GM18867 (cell line): ENCODE data around the gene JTB.
"Not testable (repeated sequence)": the region's sequence is repeated elsewhere in the genome, so short reads cannot be mapped to it uniquely, and the experiment has no call there.

Experiments
- ATAC-seq: cut with Tn5 transposase; IDR thresholded peaks from one replicate; pipeline ENCODE4 v1.9.1; 2021; ENCODE audit warnings: mild to moderate bottlenecking, moderate library complexity; ENCODE audit not compliant: unreplicated experiment

Gene JTB

DNA sequence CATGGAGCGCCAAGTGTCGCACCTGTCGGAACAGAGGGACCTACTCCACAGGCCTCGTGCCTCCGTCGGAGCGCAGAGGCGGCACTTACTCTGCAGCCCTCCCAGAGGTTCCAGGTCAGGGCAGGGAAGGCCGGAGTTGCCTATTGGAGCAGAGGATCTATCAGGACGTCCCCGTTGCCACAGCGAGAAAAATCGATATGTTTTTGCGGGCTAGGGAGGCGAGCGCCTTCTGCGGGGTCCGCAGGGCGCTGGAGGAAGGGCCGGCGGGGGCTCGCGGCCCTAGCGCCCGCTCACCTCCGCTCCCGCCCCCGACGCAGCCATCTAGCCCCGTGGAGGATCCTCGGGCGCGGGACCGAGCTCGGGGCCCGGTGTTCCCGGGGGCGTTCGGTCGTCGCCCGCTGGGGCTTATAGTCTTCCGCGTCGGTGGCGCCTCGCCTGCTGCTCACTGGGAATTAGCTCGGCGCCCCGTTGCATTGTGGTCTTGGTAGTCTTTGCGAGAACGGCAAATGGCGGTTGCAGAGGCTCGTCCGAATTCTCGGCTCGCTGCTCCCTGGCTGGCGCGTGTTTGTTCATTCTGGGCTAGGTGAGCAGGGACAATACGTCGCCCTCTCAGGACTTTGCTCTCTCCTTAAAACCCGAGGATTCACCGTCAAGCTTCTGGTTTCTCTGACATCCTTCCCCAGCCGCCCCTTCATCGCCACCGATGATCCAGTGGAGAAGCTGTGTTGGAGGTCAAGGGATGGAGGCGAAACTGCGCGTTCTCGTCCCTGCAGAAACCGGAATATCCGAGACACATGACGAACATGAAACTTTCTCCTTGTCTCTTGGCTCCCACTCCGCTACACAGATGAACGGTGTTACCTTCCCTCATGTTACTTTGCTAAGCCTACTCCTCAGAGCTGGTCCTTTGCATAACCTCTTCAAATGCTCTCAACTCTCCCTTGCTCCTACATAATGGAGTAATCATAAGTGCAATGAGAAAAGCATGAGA, at the start of gene JTB:
Gene JTB (minus strand): TSS at position 425 of the 991 bp plus-strand sequence. CDS start 422 bp downstream, at position 3.
- peak; percentile 86 for ATAC-seq

DNA sequence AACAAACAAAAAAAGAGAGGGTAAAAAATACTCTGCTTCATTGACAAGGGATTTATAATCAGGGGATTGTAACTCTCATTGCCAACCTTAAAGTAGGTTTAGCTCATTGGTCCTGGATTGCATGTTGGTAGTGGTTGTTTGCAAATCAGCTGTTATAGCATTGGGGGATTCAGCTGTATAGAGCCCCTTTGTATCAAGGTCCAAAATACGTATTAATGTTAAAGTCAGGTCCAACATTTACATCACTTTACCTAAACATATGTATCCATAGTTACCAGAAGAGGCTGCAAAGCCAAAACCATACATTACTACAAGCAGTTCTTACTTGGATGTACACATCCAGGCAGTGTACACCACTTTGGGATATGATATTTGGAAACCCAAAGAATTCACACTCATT, 42.5 kb upstream of the JTB start:
- no peak for ATAC-seq

DNA sequence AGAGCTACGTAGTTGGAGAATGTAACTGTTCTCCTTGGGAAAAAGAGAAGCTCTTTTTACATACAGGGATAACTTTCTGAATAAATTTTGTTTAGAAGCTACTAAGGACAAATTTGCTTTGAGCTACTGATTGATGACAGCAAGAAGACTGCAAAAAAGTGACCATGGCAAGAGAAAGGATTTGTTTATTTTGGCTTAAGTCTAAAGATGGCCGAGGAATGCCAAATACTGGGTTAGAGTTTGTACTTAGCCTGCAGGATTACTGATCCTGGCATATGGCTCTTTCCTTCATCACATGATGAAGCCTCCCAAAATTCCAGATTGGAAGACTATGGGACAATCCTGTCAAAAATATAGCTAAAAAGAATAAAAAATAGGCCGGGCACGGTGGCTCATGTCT, 41.8 kb upstream of the JTB start:
- ATAC-seq, result no peak

DNA sequence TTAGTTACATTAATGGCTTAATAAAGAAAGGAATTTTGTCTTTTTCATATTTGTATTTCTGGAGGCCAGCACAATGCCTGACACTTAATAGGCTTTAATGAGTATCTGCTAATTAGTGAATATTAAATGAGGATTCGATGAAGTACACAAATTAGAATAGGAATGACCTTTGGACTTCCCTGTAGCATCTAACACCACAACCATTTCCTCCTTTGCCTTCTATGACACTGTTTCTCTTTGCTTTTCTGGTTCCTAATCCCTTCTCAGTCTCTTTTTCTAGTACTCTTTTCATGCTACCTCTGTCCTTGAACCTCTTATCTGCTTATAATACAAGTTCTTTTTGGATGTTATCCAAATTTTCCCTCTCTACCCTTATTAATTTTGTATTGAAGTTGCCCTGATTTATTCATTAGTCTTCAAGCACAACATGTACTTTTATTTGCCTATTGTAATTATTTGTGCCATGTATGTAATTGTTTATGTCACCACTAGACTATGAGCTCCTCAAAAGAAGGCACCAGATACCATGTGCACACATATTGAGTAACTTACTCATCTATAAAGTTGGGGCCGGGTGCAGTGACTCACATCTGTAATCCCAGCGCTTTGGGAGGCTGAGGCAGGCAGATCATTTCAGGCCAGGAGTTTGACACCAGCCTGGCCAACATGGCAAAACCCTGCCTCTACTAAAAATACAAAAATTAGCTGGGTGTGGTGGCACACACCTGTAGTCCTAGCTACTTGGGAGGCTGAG, 36.9 kb upstream of the JTB start:
- ATAC-seq, result no peak

DNA sequence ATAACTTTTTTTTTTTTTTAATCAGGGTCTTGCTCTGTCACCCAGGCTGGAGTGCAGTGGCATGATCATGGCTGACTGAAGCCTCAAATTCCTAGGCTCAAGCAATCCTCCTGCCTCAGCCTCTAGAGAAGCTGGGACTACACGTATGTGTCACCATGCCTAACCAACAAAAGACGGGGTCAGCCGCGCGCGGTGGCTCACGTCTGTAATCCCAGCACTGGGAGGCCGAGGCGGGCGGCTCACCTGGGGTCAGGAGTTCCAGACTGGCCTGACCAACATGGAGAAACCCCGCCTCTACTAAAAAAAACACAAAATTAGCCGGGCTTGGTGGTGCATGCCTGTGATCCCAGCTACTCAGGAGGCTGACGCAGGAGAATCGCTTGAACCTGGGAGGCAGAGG, 35.1 kb upstream of the JTB start:
- ATAC-seq, result not testable (repeated sequence)

DNA sequence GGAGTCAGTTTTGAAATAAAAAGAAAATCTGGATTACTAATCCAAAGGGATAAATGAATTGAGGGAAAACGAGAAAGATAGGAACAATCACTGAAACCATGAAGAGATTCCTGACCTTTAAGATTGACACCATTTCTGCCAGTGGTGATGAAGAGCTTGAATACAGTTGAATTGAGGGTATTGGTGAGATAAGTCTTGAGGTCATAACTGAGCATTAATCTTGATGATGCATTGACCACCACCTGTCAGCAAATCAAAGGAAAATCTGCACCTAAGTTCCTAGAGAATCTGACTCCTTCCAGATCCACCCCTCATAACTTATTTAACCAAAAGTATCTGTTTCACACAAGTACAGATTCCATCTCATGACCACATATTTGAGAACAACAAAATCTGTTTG, 34.7 kb upstream of the JTB start:
- no peak for ATAC-seq

DNA sequence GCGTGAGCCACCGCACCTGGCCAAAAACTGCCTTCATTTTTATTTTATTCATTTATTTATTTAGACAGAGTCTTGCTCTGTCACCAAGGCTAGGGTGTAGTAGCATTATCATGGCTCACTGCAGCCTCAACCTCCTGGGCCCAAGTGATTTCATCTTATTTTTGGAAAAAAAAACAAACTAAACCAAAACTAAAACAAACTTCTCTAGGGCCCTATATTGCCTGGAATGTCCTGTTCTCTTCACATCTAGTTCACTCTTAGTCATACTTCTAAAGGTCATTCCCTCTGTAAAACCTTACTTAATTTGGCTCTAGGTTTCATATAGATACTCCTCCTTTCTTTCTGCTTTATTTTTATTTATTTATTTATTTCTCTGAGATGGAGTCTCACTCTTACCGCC, 28.7 kb upstream of the JTB start:
- no peak for ATAC-seq

DNA sequence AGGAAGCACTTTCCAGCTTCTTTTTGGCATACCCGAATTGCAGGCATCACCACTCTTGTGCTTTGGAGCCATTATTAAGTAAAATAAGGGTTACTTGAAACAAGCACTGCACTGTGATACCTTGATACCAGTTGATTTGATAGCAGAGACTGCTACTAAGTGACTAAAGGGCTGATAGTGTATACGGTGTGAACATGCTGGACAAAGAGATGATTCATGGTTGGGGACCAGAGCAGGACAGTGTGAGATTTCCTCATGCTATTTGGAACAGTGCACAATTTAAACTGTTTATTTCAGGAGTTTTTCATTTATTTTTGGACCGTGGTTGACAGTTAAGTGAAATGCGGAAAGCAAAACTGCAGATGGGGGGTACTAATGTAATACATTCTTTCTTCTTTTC, 22.9 kb upstream of the JTB start:
- ATAC-seq, result no peak

DNA sequence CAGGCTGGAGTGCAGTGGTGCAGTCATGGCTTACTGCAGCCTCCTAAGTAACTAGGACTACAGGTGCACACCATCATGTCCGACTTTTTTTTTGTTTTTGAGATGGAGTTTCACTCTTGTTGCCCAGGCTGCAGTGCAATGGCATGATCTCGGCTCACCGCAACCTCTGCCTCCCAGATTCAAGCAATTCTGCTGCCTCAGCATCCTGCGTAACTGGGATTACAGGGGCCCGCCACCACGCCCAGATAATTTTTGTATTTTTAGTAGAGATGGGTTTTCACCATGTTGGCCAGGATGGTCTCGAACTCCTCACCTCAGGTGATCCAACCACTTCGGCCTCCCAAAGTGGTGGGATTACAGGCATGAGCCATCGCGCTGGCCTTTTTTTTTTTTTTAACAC, 19.4 kb upstream of the JTB start:
- not testable (repeated sequence) for ATAC-seq

DNA sequence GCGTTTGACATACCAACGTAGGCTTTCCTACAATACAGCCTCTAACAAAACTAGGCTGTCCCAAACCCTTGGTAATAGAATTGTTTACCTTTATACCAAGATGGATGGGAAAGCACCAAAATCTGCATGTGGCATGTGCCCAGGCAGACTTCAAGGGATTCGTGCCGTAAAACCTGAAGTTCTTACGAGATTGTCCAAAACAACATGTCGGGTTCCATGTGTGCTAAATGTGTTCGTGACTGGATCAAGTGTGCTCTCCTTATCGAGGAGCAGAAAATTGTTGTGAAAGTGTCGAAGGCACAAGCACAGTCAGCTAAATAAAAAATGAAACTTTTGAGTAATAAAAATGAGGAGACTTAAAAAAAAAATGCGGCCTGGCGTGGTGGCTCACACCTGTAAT, 18.2 kb upstream of the JTB start:
- no peak for ATAC-seq

DNA sequence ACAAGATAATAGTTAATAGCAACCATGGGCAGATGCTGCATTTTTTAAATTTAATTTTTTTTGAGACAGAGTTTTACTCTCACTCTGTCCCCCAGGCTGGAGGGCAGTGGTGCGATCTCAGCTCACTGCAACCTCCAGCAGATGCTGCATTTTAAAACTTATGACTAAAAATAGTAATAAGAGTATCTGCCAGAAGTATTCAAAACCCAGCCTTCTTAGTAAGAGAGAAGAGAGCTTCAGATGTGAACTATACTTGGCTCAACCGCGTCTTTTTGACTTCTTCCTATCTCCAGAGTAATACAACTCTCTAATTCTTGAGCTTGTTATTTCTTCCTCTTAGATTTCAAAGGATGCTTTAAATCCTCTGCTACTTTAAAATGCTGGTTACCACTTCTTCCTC, 17.7 kb upstream of the JTB start:
- ATAC-seq, result no peak

DNA sequence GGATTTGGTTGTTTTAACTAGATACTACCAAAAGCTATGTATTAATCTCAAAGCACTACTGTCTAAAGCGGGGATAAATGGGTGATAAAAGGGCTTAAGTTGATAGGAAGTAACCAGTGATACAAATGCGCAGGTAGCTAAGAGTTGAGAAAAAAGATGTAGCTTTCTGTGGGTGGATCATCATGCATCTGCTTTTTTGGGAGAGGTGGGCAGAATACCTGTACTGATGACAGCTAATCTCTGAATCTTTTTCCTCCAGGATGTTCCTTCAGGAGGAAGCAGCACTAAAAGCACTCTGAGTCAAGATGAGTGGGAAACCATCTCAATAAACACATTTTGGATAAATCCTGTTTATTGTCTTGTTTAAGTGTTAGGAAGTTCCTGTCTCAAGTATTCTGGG, 14.3 kb upstream of the JTB start:
- no peak for ATAC-seq

DNA sequence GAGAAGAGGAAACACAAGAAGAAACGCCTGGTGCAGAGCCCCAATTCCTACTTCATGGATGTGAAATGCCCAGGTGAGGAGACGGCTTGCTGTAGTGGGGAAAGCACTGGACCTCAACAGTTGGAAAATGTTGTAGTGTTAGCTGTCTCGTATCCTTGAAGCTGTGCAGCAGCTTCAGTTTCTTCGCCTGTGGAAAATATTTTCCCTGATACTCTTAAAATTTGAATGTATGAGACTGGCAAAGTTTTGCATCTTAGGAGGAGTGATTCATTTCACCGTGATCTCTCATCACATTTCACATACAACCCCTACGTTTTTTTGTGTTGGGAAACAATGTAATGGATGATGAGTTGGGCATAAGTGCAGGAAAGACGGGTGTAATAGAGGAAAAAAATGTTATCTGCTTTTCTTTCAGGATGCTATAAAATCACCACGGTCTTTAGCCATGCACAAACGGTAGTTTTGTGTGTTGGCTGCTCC, 13.7 kb upstream of the JTB start:
- ATAC-seq, result no peak

DNA sequence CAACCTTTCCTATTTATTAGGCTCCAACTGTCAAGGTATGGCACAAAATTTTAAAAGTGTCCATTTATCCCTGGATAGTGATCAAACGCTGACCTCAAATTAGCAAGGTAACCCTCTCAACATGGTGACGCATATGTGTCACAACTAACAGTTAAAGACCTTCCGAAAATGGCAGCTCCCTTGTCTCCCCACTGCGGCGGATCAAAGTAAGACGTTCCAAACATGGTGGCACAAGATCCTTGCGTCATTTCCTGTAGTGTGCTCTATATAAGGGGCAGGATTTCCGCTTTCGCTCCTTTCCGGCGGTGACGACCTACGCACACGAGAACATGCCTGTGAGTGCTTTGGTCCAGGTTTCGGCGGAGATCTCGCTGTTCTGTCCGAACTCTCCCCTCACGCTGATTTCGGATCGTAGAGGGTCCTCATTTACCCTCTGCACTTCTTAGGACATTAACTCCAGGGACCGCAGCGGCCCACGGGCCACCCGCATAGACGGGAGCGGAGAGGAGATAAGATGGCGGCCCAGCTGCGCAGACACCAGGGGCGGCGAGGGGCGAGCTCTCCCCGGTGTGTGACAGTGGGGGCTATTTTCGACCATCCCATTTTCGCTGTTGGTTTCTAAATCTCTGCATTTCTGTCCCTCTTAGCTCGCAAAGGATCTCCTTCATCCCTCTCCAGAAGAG, 13.1 kb upstream of the JTB start, which contains the start of gene RPS27:
Gene RPS27 (plus strand): TSS at position 295 of the 683 bp plus-strand sequence. CDS start 35 bp downstream, at position 330.
- ATAC-seq, result peak; percentile 69

DNA sequence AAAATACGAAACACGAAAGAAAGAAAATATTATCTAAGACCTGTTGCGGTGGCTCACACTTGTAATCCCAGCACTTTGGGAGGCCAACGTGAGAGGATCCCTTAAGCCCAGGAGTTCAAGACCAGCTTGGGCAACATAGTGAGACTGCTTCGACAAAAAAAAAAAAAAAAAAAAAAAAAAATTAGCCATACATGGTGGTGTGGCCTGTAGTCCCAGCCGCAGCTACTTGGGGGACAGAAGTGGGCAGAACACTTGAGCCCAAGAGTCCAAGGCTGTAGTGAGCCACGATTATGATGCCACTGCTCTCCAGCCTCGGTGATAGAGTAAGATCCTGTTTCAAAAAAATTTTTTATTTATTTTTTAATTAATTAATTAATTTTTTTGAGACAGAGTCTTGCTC, 10.1 kb upstream of the JTB start:
- no peak for ATAC-seq

DNA sequence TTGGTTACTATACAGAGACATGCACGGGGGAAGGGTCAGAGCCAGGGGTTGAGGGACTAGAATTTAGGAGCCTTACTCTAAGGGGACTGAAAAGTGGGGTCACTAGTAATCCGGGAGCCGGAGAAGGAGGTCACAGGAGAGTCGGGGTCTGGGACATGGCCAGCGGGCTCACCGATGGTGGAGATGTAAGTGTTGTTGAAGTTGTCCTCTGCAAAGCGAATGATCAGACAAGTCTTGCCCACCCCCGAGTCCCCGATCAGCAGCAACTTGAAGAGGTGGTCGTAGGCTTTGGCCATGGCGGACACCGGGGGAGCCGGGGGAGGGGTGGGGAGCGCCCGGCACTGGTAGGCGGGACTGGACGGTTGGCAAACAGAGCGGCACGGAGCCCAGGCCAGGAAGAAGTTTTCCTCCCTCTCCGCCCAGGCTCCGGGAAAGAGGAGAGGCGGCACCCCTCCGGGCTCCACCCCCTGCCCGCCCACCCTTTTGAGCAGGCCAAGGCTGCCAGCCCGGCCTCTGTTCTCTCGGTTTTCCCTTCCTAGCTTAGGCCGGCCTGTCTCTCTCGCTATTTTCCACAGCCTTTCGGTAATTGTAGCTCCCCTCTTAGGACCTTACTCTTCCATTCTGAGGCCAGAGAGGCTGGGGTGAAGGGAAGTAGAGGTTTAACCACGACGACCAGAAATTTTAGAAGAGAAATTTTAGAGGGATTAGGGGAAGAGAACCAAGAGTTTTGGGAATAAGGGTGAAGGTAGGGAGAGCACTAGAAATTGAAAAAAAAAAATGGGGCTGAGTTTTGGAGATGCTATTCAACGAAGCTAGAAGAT, 8.7 kb upstream of the JTB start, which contains the start of gene RAB13:
Gene RAB13 (minus strand): TSS at position 399 of the 821 bp plus-strand sequence. CDS start 103 bp downstream, at position 296.
- ATAC-seq, result no peak

DNA sequence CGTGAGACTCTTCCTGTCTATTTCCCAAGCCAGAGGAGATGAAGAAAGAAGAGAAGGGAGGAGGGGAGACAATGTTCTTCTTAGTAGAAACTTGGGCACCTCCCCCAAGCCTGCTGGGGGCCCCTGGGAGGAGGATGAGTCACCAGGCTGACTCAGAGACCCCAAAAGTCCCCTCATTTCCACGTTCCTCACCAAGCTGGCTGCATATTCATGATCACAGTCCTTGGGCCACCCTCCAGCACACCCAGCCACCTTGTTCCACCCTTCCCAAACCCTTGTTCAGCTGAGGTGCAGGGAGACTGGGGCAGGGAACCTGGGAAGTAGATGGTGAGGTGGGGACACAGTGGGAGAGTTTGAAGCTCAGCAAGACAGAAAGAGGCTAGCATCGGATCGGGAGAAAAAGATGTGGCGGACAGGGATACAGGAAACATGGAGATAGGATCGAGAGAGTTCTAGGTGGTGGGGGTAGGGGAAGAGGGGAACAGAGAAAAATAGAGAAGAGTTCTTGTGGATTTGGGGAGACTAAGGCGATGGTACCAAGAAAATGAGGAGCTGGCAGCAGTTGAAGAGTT, 8.0 kb upstream of the JTB start:
- no peak for ATAC-seq

DNA sequence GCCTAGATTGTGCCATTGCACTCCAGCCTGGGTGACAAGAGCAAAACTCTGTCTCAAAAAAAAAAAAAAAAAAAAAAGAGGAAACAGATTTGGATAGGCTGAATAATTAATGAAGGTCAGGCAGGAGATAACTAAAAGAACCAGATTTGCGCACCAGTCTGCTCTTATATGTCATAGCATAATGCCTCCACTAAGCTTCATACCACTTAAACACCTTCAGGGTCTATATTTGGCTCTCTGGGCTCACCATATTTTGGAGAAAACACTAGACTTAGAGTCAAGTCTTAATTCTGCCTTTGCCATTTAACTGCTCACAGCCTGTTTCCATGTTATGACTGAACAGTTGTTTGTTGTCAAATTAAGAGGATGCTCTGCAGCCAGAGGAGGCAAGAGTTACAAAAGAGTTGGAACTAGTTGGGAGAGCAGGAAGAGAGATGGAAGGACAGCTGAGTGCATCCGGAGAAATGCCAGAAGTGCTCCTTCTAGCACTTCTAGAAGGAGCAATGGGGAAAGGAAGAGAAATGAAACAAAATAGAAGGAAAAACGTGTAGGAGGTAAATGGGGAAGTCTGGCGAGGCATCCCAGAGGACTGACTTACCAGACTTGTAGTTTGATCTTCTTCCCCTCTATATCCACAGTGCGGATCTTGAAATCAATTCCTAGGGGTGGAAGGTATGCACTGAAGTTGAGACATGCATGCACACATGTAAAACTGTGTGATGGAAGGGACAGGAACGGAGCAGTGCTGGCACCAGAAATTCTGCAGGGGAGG, 6.8 kb upstream of the JTB start:
- ATAC-seq, result no peak

DNA sequence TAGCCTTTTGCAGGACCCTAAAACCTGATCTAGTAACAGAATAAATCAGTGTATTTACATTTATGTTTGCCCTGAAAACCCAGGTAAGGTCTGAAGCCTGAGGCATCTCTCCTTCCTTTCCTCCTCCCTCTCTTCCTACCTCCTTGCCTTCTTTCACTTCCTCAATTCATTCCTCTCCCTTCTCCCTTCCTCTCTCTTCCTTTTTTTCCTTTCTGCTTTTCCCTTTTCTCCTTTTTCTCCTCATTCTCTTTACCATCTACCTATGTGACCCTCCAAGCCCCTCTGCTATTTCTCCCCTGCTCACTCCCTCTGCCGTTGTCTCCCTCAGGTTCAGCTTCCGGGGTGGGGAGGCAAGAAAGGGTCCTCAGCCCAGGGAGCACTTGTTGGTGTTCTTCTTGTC, 4.3 kb upstream of the JTB start:
- not testable (repeated sequence) for ATAC-seq
